ENCODE results near the gene SLC9A1. TPM values are rescaled to one million over a fixed set of nuclear protein-coding genes. Genes with fewer than 3 reads are reported as not detected.

The SLC9A1 gene
- total RNA-seq, 4 donors from 2014 or later = 10.9 to 19.4 (median 13.2) TPM

GRCh38 chr1:27058966-27059669 is 95.8 kb downstream of the SLC9A1 start:
- no peak overlapping the region for H3K4me3 ChIP-seq (ENCODE audit: low read depth, poor library complexity, severe bottlenecking)
- intact Hi-C loops (cut with DNase I; ENCODE audit: low total_unique reads) = no loop called here
- no peak for DNase-seq (ENCODE audit: low spot score in 2 of 2)
- WGBS, 2 donors = 65 to 84% methylated on average over 12 of the region's 12 CpGs
- TF ChIP-seq POLR2A (IDR thresholded peaks at IDR 0.05) = no peak
- no peak for TF ChIP-seq CTCF (IDR thresholded peaks at IDR 0.05)

DNA sequence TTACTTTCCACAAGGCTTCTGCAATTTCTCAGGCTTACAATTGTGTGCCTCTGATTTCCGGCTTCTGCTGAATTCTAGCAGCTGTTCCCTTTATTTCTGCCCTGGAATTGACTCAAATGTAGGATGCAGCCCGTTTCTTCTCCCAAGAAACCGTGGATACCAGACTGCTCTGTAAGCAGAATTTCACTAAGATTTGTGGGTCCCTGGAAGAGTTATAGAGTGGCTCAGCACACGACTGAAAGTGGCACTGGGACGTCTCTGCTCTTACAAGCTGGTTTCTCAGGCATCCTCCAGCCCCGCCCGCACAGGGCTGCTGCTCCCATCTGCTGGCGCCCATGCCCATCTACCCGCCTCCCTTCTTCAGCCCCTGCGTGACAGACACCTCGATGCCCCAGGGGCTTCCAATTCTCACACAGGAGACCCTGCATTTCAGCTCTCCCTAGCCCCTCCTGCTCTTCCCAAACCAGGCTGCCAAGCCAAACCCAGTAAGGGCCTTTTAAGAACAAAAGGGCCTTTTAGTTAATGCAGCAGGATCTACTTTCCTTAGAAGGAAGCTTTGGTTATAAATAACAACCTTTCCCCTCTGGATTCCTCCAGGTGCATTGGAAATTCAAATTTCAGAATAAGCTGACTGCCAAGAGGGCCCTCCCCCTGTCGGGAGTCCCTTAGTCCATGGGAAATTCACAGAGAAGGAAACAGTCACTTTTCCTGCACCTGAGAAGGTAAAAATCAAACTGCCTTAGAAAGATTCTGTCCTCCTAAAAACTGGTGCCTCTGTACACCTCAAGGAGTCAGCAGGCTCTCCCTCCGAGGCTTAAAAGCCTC is 96.9 kb downstream of the SLC9A1 start:
- no peak overlapping the region for H3K4me3 ChIP-seq (ENCODE audit: low read depth, poor library complexity, severe bottlenecking)
- DNase-seq (ENCODE audit: low spot score in 2 of 2) = peak in 1 of 2 donors; percentile 89
- TF ChIP-seq CTCF (IDR thresholded peaks at IDR 0.05) (no peak), POLR2A (IDR thresholded peaks at IDR 0.05) (no peak)
- 29 to 30% methylated on average over 13 of the region's 13 CpGs for WGBS, 2 donors
- intact Hi-C loops (cut with DNase I; ENCODE audit: low total_unique reads) = no loop called here

- WGBS, 2 donors = 56 to 60% methylated on average over 3 of the region's 3 CpGs
- intact Hi-C loops (cut with DNase I; ENCODE audit: low total_unique reads) = no loop called here
- no peak for TF ChIP-seq CTCF (IDR thresholded peaks at IDR 0.05)
- TF ChIP-seq POLR2A (IDR thresholded peaks at IDR 0.05) = no peak
- no peak overlapping the region for H3K4me3 ChIP-seq (ENCODE audit: low read depth, poor library complexity, severe bottlenecking)
- no peak for DNase-seq (ENCODE audit: low spot score in 2 of 2)
These were observed 97.5 kb downstream of the SLC9A1 start for GRCh38 chr1:27057389-27057788.

DNA sequence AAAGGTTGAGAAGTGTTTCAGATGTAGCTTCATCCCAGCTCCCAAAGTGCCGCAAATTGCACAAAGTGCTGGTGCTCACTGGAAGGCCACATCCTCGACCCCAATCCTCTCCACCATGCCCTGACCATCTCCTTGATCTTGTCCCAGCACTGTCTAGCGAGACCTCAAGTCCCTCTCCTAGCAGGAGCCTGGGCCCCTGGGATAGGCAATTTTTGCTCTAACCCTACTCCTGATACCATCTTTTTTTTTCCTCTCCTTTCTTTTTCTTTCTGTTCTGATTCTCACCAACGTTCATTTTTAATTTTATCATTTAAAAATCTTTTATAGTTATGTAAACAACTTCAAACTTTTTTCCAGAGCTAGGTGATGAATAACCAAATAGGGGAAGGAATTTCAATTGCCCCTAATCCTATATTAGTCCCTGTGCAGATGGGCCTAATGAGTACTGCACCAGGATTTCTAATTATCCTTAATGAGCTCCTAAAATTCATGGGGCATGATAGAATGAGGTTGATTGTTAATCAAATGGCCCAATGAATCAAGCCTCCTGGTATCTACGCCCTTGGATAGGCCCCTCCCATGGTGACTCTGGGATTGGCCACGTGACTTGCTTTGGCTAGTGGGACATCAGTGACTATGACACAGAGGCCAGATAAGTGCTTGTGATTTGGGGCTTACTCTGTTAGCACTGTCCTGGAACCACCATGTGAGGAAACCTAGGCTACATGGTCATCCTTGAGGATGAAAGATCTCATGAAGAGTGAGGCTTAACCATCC is 100.8 kb downstream of the SLC9A1 start:
- 77 to 85% methylated on average over 6 of the region's 6 CpGs for WGBS, 2 donors
- no peak for TF ChIP-seq CTCF (IDR thresholded peaks at IDR 0.05)
- intact Hi-C loops (cut with DNase I; ENCODE audit: low total_unique reads) = no loop called here
- no peak for DNase-seq (ENCODE audit: low spot score in 2 of 2)
- H3K4me3 ChIP-seq (ENCODE audit: low read depth, poor library complexity, severe bottlenecking) = no peak overlapping the region

DNA sequence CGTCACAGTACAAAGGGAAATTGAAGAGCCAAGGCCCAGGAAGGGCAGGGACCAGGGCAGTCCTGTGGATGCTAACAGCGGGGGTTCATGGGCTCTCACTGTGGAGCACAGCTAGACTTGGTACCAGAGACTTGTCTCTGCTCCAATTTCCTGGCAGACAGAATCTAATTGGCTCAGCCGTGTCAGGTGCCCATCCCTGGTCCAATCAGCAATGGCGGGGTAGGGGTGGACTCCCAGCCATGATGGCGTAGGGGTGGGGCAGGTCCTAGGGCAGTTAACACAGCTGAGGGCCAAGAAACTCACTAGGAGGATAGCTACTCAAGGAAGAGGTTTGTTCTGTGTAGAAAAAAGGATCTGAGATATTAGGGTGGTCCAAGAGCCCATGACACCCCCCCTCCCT is 102.4 kb downstream of the SLC9A1 start:
- TF ChIP-seq CTCF (IDR thresholded peaks at IDR 0.05) = no peak
- TF ChIP-seq POLR2A (IDR thresholded peaks at IDR 0.05) = no peak
- intact Hi-C loops (cut with DNase I; ENCODE audit: low total_unique reads) = no loop called here
- 91 to 97% methylated on average over 5 of the region's 5 CpGs for WGBS, 2 donors

More for the DNA sequence above, 102.4 kb downstream of the SLC9A1 start:
- H3K4me3 ChIP-seq (ENCODE audit: low read depth, poor library complexity, severe bottlenecking) = no peak overlapping the region
- no peak for DNase-seq (ENCODE audit: low spot score in 2 of 2)

Data from lower leg skin (tissue), 4 donors.